HepG2 (cell line): ENCODE measurements around the gene ANKK1. TPM values are rescaled to one million over a fixed set of nuclear protein-coding genes. Genes with fewer than 3 reads are reported as not detected.

Source experiments
- ATAC-seq: fragments of 200-7000 bp; cut with Tn5 transposase; 3 replicates; pipeline ENCODE4 v1.9.1; 2020; ENCODE audit warnings: mild to moderate bottlenecking, moderate library complexity
- BruUV-seq: library from RNA; stranded (reverse); fragments of 400-500 nt; replicated peaks from 2 replicates; lab custom pipeline; 2021; lab: Mats Ljungman, UMichigan
- CTCF ChIA-PET: fragments of 300-600 bp; formaldehyde crosslinking; extraction: SDS; loops from one replicate; lab custom pipeline; 2021; ENCODE audit warnings: low total read pairs, inconsistent platforms, low intra/inter-chr PET ratio; lab: Yijun Ruan, JAX
- POLR2A ChIA-PET: fragments of 350-600 bp; sonication (Branson Sonifier 250); formaldehyde crosslinking; loops from one replicate; lab custom pipeline; 2020; ENCODE audit warnings: antibody characterized with exemption, inconsistent platforms; lab: Yijun Ruan, JAX
- DNase-seq: peaks from one replicate; pipeline ENCODE4 v3.0.0-alpha.2; 2015; ENCODE audit warnings: low spot score
- FAIRE-seq: peaks from 3 replicates; lab custom pipeline; 2011; peaks lifted over from hg19 to GRCh38; lab: Jason Lieb, UNC
- H2AFZ ChIP-seq: one replicate; pipeline ENCODE4 v1.6.1; 2011; ENCODE audit warnings: low read length, inconsistent platforms
- H3K27ac ChIP-seq: fragments of 300-600 bp; 3 replicates; pipeline ENCODE4 v1.8.0; 2011; ENCODE audit warnings: mixed run types, mild to moderate bottlenecking, mixed read lengths, low read length, inconsistent platforms; ENCODE audit not compliant: insufficient read depth; ENCODE audit errors: extremely low read length
- H3K27me3 ChIP-seq, 2 experiments: fragments of 200-600 bp in 1 of 2; 2 replicates in 1 of 2; 3 replicates in 1 of 2; pipeline versions ENCODE4 v1.6.0 to v1.8.0; 2011; ENCODE audit warnings: low read length in 2 of 2, mild to moderate bottlenecking in 2 of 2, moderate library complexity in 2 of 2, inconsistent platforms in 1 of 2; ENCODE audit not compliant: insufficient read depth in 2 of 2, control insufficient read depth in 1 of 2
- H3K36me3 ChIP-seq, 2 experiments: fragments of 200-600 bp in 1 of 2; replicated peaks in 1 of 2; 2 replicates in 1 of 2; 3 replicates in 1 of 2; pipeline versions ENCODE4 v1.5.1 to v1.8.0; 2011; ENCODE audit warnings: low read length in 2 of 2, inconsistent platforms in 1 of 2; ENCODE audit not compliant: insufficient read depth in 2 of 2, control insufficient read depth in 1 of 2
- H3K4me1 ChIP-seq: 2 replicates; pipeline ENCODE4 v1.5.1; 2012; ENCODE audit warnings: low read length, inconsistent platforms; ENCODE audit not compliant: insufficient read depth
- H3K4me2 ChIP-seq: 2 replicates; pipeline ENCODE4 v1.6.0; 2011; ENCODE audit warnings: low read depth, low read length, inconsistent platforms
- H3K4me3 ChIP-seq, 3 experiments: fragments of 200-600 bp in 1 of 3; sonication (generic), shearing (Covaris generic) in 1 of 3; replicated peaks in 1 of 3; 2 replicates each; pipeline ENCODE4 v1.5.1; 2011 to 2016; ENCODE audit warnings: low read length in 3 of 3, inconsistent platforms in 2 of 3, low read depth in 2 of 3, mild to moderate bottlenecking in 2 of 3, control low read depth in 1 of 3, mixed read lengths in 1 of 3; ENCODE audit not compliant: insufficient read depth in 1 of 3
- H3K79me2 ChIP-seq: one replicate; pipeline ENCODE4 v1.6.1; 2011; ENCODE audit warnings: low read length, inconsistent platforms; ENCODE audit not compliant: insufficient read depth
- H3K9ac ChIP-seq: 2 replicates; pipeline ENCODE4 v1.6.0; 2011; ENCODE audit warnings: mild to moderate bottlenecking, low read depth, low read length, inconsistent platforms; ENCODE audit not compliant: insufficient read depth
- H3K9me3 ChIP-seq: 2 replicates; pipeline ENCODE4 v1.5.1; 2012; ENCODE audit warnings: mild to moderate bottlenecking, low read length
- H4K20me1 ChIP-seq: 2 replicates; pipeline ENCODE4 v1.6.0; 2011; ENCODE audit warnings: inconsistent platforms, mild to moderate bottlenecking, low read length, moderate library complexity; ENCODE audit not compliant: insufficient read depth
- FIP1L1 ChIP-seq: fragments of 200-400 bp; formaldehyde crosslinking; IDR thresholded peaks from 2 replicates; pipeline ENCODE4 v1.6.1; 2018; ENCODE audit warnings: low read depth, mild to moderate bottlenecking, low read length, moderate library complexity, borderline replicate concordance; ENCODE audit not compliant: insufficient read depth
- LRRFIP1 ChIP-seq: sonication (generic); formaldehyde crosslinking; conservative IDR thresholded peaks from 2 replicates; pipeline ENCODE4 v1.4.0; 2020; ENCODE audit warnings: missing genetic modification reagents
- NCOA2 ChIP-seq: sonication (generic); formaldehyde crosslinking; IDR thresholded peaks from 2 replicates; pipeline ENCODE4 v1.8.0; 2022; ENCODE audit warnings: inconsistent platforms
- NR1H2 ChIP-seq: sonication (generic); formaldehyde crosslinking; IDR thresholded peaks from 2 replicates; pipeline ENCODE4 v1.8.1; 2022; ENCODE audit warnings: low read depth, missing genetic modification reagents, borderline replicate concordance
- ZC3H4 ChIP-seq: sonication (generic); formaldehyde crosslinking; IDR thresholded peaks from 2 replicates; pipeline ENCODE4 v1.4.0; 2020; ENCODE audit warnings: missing genetic modification reagents, borderline replicate concordance
- ZNF570 ChIP-seq: sonication (generic); formaldehyde crosslinking; IDR thresholded peaks from 2 replicates; pipeline ENCODE4 v1.4.0; 2020; ENCODE audit warnings: mild to moderate bottlenecking, missing genetic modification reagents, borderline replicate concordance
- WGBS: methylation state at CpG from one replicate; pipeline ENCODE4 v1.1.6; 2017; ENCODE audit warnings: low lambda C conversion rate; 5-methylcytosine and 5-hydroxymethylcytosine counted together
- in situ Hi-C: cut with HindIII; loops from 2 replicates; pipeline ENCODE4 v1.10.0; 2017; ENCODE audit warnings: low pct_unique_long_range_greater_than_20kb; ENCODE audit not compliant: extremely low pct_ligation_motif_present
- intact Hi-C: fragments of 100-400 bp; cut with micrococcal nuclease; formaldehyde crosslinking; loops from one replicate; pipeline ENCODE4 v1.10.0; 2022; ENCODE audit not compliant: unreplicated experiment
- polyA plus RNA-seq, 8 experiments: library from polyadenylated mRNA; depleted of rRNA in 3 of 8; stranded (reverse) in 7 of 8; unstranded in 1 of 8; fragments of >200 nt; fragmentation: Illumina TruSeq in 4 of 8; extraction: Trizol in 4 of 8; gene quantifications; 2 replicates each; pipeline versions ENCODE4 v1.2.1 to v1.2.3, GENCODE V29; 2011 to 2016; ENCODE audit warnings: low read depth in 4 of 8, missing spikeins in 1 of 8, mixed read lengths in 1 of 8; ENCODE audit not compliant: insufficient read depth in 1 of 8
- total RNA-seq, 5 experiments: library from RNA; depleted of rRNA; stranded (reverse); fragments of >200 nt; fragmentation: Illumina TruSeq; extraction: Trizol; gene quantifications; 2 replicates each; pipeline ENCODE4 v1.2.3, GENCODE V29; 2016; ENCODE audit warnings: low read depth in 1 of 5

ANKK1 gene
- total and polyA plus RNA-seq, 2 of the 13 experiments (the other 11 are each of a cell fraction or from before 2014, with no cell fraction given): 0.04 to 0.22 TPM

GRCh38 chr11:113417428-113417827 lies 29.8 kb downstream of the ANKK1 start:
- H3K4me2 ChIP-seq: no peak overlapping the region
- no peak overlapping the region for H2AFZ ChIP-seq
- H3K4me1 ChIP-seq: no peaks in the 10 kb centered on the region
- H3K79me2 ChIP-seq: no peaks in the 10 kb centered on the region
- no peaks in the 10 kb centered on the region for H3K9me3 ChIP-seq
- POLR2A ChIA-PET: no interaction called here
- no peak overlapping the region for H3K27ac ChIP-seq
- CTCF ChIA-PET: no interaction called here
- DNase-seq (no peak), ATAC-seq (no peak), FAIRE-seq (no peak)
- H3K9ac ChIP-seq: no peak overlapping the region
- H3K36me3 ChIP-seq: no peaks in the 10 kb centered on the region
- in situ Hi-C loops (no loop called here), intact Hi-C loops (no loop called here)
- H3K27me3 ChIP-seq: peaks cover 1 to 8% of the 10 kb centered on the region in 2 experiments; a peak in 2 of 5 replicates
- 25% methylated on average over 2 of the region's 2 CpGs for whole genome bisulfite sequencing
- H3K4me3 ChIP-seq: no peak overlapping the region
- H4K20me1 ChIP-seq: no peaks in the 10 kb centered on the region
- BruUV-seq: no TSS peak
- TF ChIP-seq NR1H2 (CRISPR knock-in tag) (no peak), ZC3H4 (CRISPR knock-in tag) (no peak), LRRFIP1 (CRISPR knock-in tag) (no peak), NCOA2 (CRISPR knock-in tag) (no peak), FIP1L1 (no peak), ZNF570 (no peak)
- TF ChIP-seq, all 625 proteins: peak for 0
